Measurements from ENCODE around the gene NHSL1. TPM values are rescaled to one million over a fixed set of nuclear protein-coding genes. Genes with fewer than 3 reads are reported as not detected.

Gene NHSL1
- total and polyA plus RNA-seq, 4 donors = 6.6 to 33.0 (median 20.7) TPM

GRCh38 chr6:138410048-138410735, 89.1 kb downstream of the NHSL1 start (continued):
- TF ChIP-seq CTCF (IDR thresholded peaks at IDR 0.05; ENCODE audit: low read depth, low read length, missing input control) (no peak), FOXA2 (IDR thresholded peaks at IDR 0.05) (no peak), NR2F2 (IDR thresholded peaks at IDR 0.05) (no peak), HNF4G (IDR thresholded peaks at IDR 0.05) (no peak), RXRA (IDR thresholded peaks at IDR 0.05) (peak; percentile 16 to 63)

DNA sequence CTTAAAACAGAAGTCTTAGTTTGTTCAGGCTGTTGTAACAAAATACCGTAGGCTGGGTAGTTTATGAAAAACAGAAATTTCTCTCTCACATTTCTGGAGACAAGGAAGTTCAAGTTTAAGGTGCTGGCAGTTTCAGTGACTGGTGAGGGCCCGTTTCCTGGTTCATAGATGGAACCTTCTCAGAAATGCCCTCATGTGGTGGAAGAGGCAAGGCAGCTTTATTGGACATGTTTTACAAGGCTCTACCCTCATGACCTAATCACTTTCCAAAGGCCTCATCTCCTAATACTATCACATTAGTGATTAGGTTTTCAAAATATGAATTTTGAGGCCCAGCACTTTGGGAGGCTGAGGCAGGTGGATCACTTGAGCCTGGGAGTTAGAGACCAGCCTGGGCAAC, 92.9 kb downstream of the NHSL1 start:
- TF ChIP-seq RAD21 (IDR thresholded peaks at IDR 0.05) = peak in 1 of 2 donors; percentile 41
- no peak for TF ChIP-seq TAF1 (conservative IDR thresholded peaks at IDR 0.05)
- H3K9ac ChIP-seq (ENCODE audit: low read depth in 1 of 2, low read length in 2 of 2) = no peak overlapping the region
- H3K36me3 ChIP-seq (ENCODE audit: control insufficient read depth in 4 of 4, insufficient read depth in 3 of 4, low read depth in 1 of 4, low read length in 3 of 4) = peaks cover 2 to 24% (median 20%) of the 10 kb centered on the region in 4 donors

GRCh38 chr6:138405816-138406413, 93.4 kb downstream of the NHSL1 start:
- H3K4me3 ChIP-seq (ENCODE audit: low read depth in 1 of 3, low read length in 3 of 3) = no peak overlapping the region
- peaks cover 9 to 55% (median 27%) of the 10 kb centered on the region in 4 donors for H3K4me1 ChIP-seq (ENCODE audit: control insufficient read depth in 4 of 4, insufficient read depth in 4 of 4, low read length in 3 of 4)
- H3K27ac ChIP-seq (ENCODE audit: low read depth in 1 of 2, low read length in 2 of 2) = peak overlapping the region in 1 of 2 donors; percentile 13
- H3K27me3 ChIP-seq (ENCODE audit: control insufficient read depth in 4 of 4, insufficient read depth in 4 of 4, low read length in 3 of 4) = no peaks in the 10 kb centered on the region
- no peak for TF ChIP-seq JUND (IDR thresholded peaks at IDR 0.05)
- TF ChIP-seq HNF4A (conservative IDR thresholded peaks at IDR 0.05) = no peak
- TF ChIP-seq CTCF (IDR thresholded peaks at IDR 0.05; ENCODE audit: low read depth, low read length, missing input control) = no peak
- TF ChIP-seq TAF1 (conservative IDR thresholded peaks at IDR 0.05) = no peak
- TF ChIP-seq RXRA (IDR thresholded peaks at IDR 0.05) = no peak
- TF ChIP-seq ZBTB33 (IDR thresholded peaks at IDR 0.05) = no peak
- no peak for TF ChIP-seq GABPA (IDR thresholded peaks at IDR 0.05 in 1 of 2, conservative IDR thresholded peaks at IDR 0.05 in 1 of 2)
- TF ChIP-seq SP1 (IDR thresholded peaks at IDR 0.05) = no peak
- no peak for TF ChIP-seq FOXA2 (IDR thresholded peaks at IDR 0.05)
- H3K9me3 ChIP-seq (ENCODE audit: control insufficient read depth in 4 of 4, low read length in 3 of 4) = no peaks in the 10 kb centered on the region
- no peak for DNase-seq (ENCODE audit: low spot score)
- peaks cover 0 to 21% (median 18%) of the 10 kb centered on the region in 4 donors for H3K36me3 ChIP-seq (ENCODE audit: control insufficient read depth in 4 of 4, insufficient read depth in 3 of 4, low read depth in 1 of 4, low read length in 3 of 4)
- WGBS = 84% methylated on average over 5 of the region's 5 CpGs
- no peak overlapping the region for H3K9ac ChIP-seq (ENCODE audit: low read depth in 1 of 2, low read length in 2 of 2)

More for the DNA sequence above, 92.9 kb downstream of the NHSL1 start:
- DNase-seq (ENCODE audit: low spot score) = no peak
- WGBS = 74% methylated on average over 2 of the region's 2 CpGs
- peaks cover 9 to 55% (median 28%) of the 10 kb centered on the region in 4 donors for H3K4me1 ChIP-seq (ENCODE audit: control insufficient read depth in 4 of 4, insufficient read depth in 4 of 4, low read length in 3 of 4)
- H3K9me3 ChIP-seq (ENCODE audit: control insufficient read depth in 4 of 4, low read length in 3 of 4) = no peaks in the 10 kb centered on the region
- peak overlapping the region in 1 of 2 donors; percentile 23 for H3K27ac ChIP-seq (ENCODE audit: low read depth in 1 of 2, low read length in 2 of 2)
- no peak overlapping the region for H3K4me3 ChIP-seq (ENCODE audit: low read depth in 1 of 3, low read length in 3 of 3)
- no peaks in the 10 kb centered on the region for H3K27me3 ChIP-seq (ENCODE audit: control insufficient read depth in 4 of 4, insufficient read depth in 4 of 4, low read length in 3 of 4)

All from liver (tissue), 9 donors.